Caco-2 (cell line): ENCODE measurements around the gene CFAP46. TPM values are rescaled to one million over a fixed set of nuclear protein-coding genes. Genes with fewer than 3 reads are reported as not detected.

Experiments
- BruUV-seq: library from RNA; stranded (reverse); fragments of 400-500 nt; replicated peaks from 2 replicates; lab custom pipeline; 2021; lab: Mats Ljungman, UMichigan
- CTCF ChIA-PET: fragments of 300-600 bp; sonication (Branson Sonifier 250); formaldehyde crosslinking; loops from one replicate; lab custom pipeline; 2022; ENCODE audit warnings: antibody characterized with exemption; lab: Charles Lee
- POLR2A ChIA-PET: fragments of 300-600 bp; sonication (Branson Sonifier 250); formaldehyde crosslinking; loops from one replicate; lab custom pipeline; 2022; ENCODE audit warnings: antibody characterized with exemption; lab: Charles Lee
- DNase-seq, 2 experiments: peaks; one replicate each; pipeline versions ENCODE4 v3.0.0 to v3.0.0-alpha.2; 2020 to 2022
- H3K27me3 ChIP-seq: replicated peaks from 2 replicates; pipeline ENCODE4 v1.6.0; 2011; ENCODE audit warnings: low read length; ENCODE audit not compliant: control insufficient read depth, insufficient read depth
- H3K36me3 ChIP-seq: 2 replicates; pipeline ENCODE4 v1.5.1; 2011; ENCODE audit warnings: low read length; ENCODE audit not compliant: control insufficient read depth, insufficient read depth
- H3K4me1 ChIP-seq: fragments of 250-450 bp; sonication (Bioruptor Pico); 2 replicates; pipeline ENCODE4 v1.5.1; 2020; ENCODE audit warnings: mild to moderate bottlenecking
- H3K4me3 ChIP-seq: 2 replicates; pipeline ENCODE4 v1.5.1; 2011; ENCODE audit warnings: low read depth, mild to moderate bottlenecking, control low read depth, low read length
- H3K9me3 ChIP-seq: fragments of 250-450 bp; sonication (Bioruptor Pico); 2 replicates; pipeline ENCODE4 v1.5.1; 2020; ENCODE audit warnings: mild to moderate bottlenecking, moderate library complexity
- H3K27ac Mint-ChIP-seq: one replicate; pipeline ENCODE4 v1.8.0; 2022; ENCODE audit warnings: mixed read lengths; ENCODE audit not compliant: unreplicated experiment
- H3K27me3 Mint-ChIP-seq: one replicate; pipeline ENCODE4 v1.8.0; 2022; ENCODE audit warnings: mixed read lengths; ENCODE audit not compliant: insufficient read depth, unreplicated experiment
- H3K36me3 Mint-ChIP-seq: one replicate; pipeline ENCODE4 v1.8.0; 2022; ENCODE audit warnings: mild to moderate bottlenecking, mixed read lengths; ENCODE audit not compliant: insufficient read depth, unreplicated experiment
- H3K4me1 Mint-ChIP-seq: one replicate; pipeline ENCODE4 v1.8.0; 2022; ENCODE audit warnings: low read depth, mixed read lengths; ENCODE audit not compliant: unreplicated experiment
- H3K4me3 Mint-ChIP-seq: one replicate; pipeline ENCODE4 v1.8.0; 2022; ENCODE audit warnings: mild to moderate bottlenecking, moderate library complexity, mixed read lengths; ENCODE audit not compliant: unreplicated experiment
- H3K9me3 Mint-ChIP-seq: one replicate; pipeline ENCODE4 v1.8.0; 2022; ENCODE audit warnings: mixed read lengths; ENCODE audit not compliant: unreplicated experiment
- CTCF ChIP-seq, 2 experiments: fragments of 200-600 bp in 1 of 2; IDR thresholded peaks; 1 replicate in 1 of 2; 2 replicates in 1 of 2; pipeline versions ENCODE4 v1.5.1 to v1.8.0; 2011 to 2022; ENCODE audit warnings: antibody characterized with exemption in 1 of 2, control low read depth in 1 of 2, inconsistent platforms in 1 of 2, low read depth in 1 of 2, low read length in 1 of 2, mild to moderate bottlenecking in 1 of 2, moderate library complexity in 1 of 2; ENCODE audit not compliant: insufficient read depth in 1 of 2, severe bottlenecking in 1 of 2, unreplicated experiment in 1 of 2
- intact Hi-C: fragments of 100-400 bp; cut with micrococcal nuclease; formaldehyde crosslinking; loops from one replicate; pipeline ENCODE4 v1.10.0; 2022; ENCODE audit not compliant: unreplicated experiment
- total RNA-seq: library from RNA; stranded (reverse); gene quantifications from 2 replicates; pipeline ENCODE4 v1.2.3, GENCODE V29; 2022

CFAP46 gene
- total RNA-seq, 1 experiment from 2014 or later: not detected

GRCh38 chr10:132834891-132835847 is 107.2 kb downstream of the CFAP46 start:
- no peak overlapping the region for H3K4me3 ChIP-seq
- H3K9me3 Mint-ChIP-seq: no peaks in the 10 kb centered on the region
- no TSS peak for BruUV-seq
- no peaks in the 10 kb centered on the region for H3K9me3 ChIP-seq
- H3K36me3 Mint-ChIP-seq: no peaks in the 10 kb centered on the region
- no peaks in the 10 kb centered on the region; the same call in 1 of the 2 replicates for H3K27me3 ChIP-seq
- H3K4me3 Mint-ChIP-seq: no peak overlapping the region
- ChIA-PET CTCF (interaction anchor here (0.9 kb wide), 2 partner anchors 14 to 28 kb away, joined by 3 read pairs; no protein-coding TSS in a partner anchor), POLR2A (no interaction called here)
- H3K27me3 Mint-ChIP-seq: peaks cover 19% of the 10 kb centered on the region
- no peak overlapping the region for H3K27ac Mint-ChIP-seq
- H3K36me3 ChIP-seq: no peaks in the 10 kb centered on the region
- no peak for DNase-seq
- H3K4me1 Mint-ChIP-seq: no peaks in the 10 kb centered on the region
- intact Hi-C loops: no loop called here
- TF ChIP-seq CTCF (IDR thresholded peaks at IDR 0.05; ENCODE audit: insufficient read depth in 1 of 2, low read depth in 1 of 2, low read length in 1 of 2, severe bottlenecking in 1 of 2, unreplicated experiment in 1 of 2): no peak
- no peaks in the 10 kb centered on the region for H3K4me1 ChIP-seq

- POLR2A ChIA-PET: no interaction called here
- no peaks in the 10 kb centered on the region for H3K36me3 ChIP-seq
- Mint-ChIP-seq H3K27ac (no peak overlapping the region), H3K9me3 (no peaks in the 10 kb centered on the region), H3K4me1 (no peaks in the 10 kb centered on the region), H3K36me3 (no peaks in the 10 kb centered on the region), H3K4me3 (no peak overlapping the region), H3K27me3 (peaks cover 27% of the 10 kb centered on the region)
- CTCF ChIA-PET: no interaction called here
- no peaks in the 10 kb centered on the region for H3K4me1 ChIP-seq
- no peaks in the 10 kb centered on the region for H3K9me3 ChIP-seq
- intact Hi-C loops: no loop called here
- no peaks in the 10 kb centered on the region; the same call in 1 of the 2 replicates for H3K27me3 ChIP-seq
- TF ChIP-seq CTCF (IDR thresholded peaks at IDR 0.05; ENCODE audit: insufficient read depth in 1 of 2, low read depth in 1 of 2, low read length in 1 of 2, severe bottlenecking in 1 of 2, unreplicated experiment in 1 of 2): no peak
- no TSS peak for BruUV-seq
- DNase-seq: no peak
- no peak overlapping the region for H3K4me3 ChIP-seq
These were observed 108.0 kb downstream of the CFAP46 start for GRCh38 chr10:132834311-132834761.

- Histone ChIP-seq H3K36me3 (no peaks in the 10 kb centered on the region), H3K27me3 (no peaks in the 10 kb centered on the region; the same call in 1 of the 2 replicates), H3K4me1 (no peaks in the 10 kb centered on the region), H3K9me3 (no peaks in the 10 kb centered on the region), H3K4me3 (no peak overlapping the region)
- no peaks in the 10 kb centered on the region for H3K4me1 Mint-ChIP-seq
- H3K9me3 Mint-ChIP-seq: peaks cover 2% of the 10 kb centered on the region
- H3K4me3 Mint-ChIP-seq: no peak overlapping the region
- TF ChIP-seq CTCF (IDR thresholded peaks at IDR 0.05; ENCODE audit: insufficient read depth in 1 of 2, low read depth in 1 of 2, low read length in 1 of 2, severe bottlenecking in 1 of 2, unreplicated experiment in 1 of 2): no peak
- DNase-seq: no peak
- no TSS peak for BruUV-seq
- peaks cover 27% of the 10 kb centered on the region for H3K27me3 Mint-ChIP-seq
- CTCF ChIA-PET: no interaction called here
- intact Hi-C loops: no loop called here
- no peaks in the 10 kb centered on the region for H3K36me3 Mint-ChIP-seq
- no peak overlapping the region for H3K27ac Mint-ChIP-seq
- POLR2A ChIA-PET: no interaction called here
These were observed 108.8 kb downstream of the CFAP46 start for GRCh38 chr10:132833421-132834111.
